ENCODE measurements around the gene PROZ. TPM values are rescaled to one million over a fixed set of nuclear protein-coding genes. Genes with fewer than 3 reads are reported as not detected.

PROZ gene
- total and polyA plus RNA-seq, 3 experiments from 2014 or later, result not detected

DNA sequence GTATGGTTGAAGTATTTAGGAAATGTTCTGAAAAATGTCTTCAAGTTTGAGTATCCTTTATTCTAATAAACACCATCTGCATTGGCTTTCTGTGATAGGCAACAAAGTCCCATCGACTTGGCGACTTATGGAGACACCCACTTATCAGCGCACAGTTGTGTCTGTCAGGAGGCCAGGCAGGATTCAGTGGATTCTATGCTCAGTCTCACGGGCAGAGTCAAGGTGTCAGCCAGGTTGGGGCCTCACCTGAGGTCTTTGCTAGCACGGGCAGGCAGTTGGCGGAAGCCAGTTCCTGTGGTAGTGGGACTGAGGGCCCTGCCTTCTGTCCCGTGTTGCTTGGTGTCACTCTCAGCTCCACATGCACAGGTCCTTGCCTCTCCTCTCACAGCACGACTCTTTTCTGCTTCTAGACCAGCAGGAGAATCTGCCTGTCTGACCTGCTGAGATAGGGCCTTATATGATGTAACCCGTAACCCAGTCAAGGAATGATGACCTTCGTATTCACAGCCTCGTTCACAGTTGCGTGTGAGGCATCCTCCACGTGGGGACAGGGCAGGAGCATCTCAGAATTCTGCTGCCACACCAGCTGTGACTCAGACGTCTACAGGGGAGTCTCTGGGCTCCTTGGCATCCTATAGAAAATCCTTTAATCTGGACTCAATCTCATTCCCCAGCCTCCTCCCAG lies 61.0 kb downstream of the PROZ start:
- peaks cover 27 to 42% (median 28%) of the 10 kb centered on the region in 3 donors for H3K4me1 Mint-ChIP-seq
- ChIA-PET POLR2A (no interaction called here), CTCF (no interaction called here)
- no peaks in the 10 kb centered on the region for H3K36me3 ChIP-seq (ENCODE audit: insufficient read depth, low read length)
- H3K4me3 ChIP-seq (ENCODE audit: low read length), result no peak overlapping the region
- peaks cover 0 to 50% (median 15%) of the 10 kb centered on the region in 3 donors for H3K36me3 Mint-ChIP-seq
- H3K27me3 Mint-ChIP-seq, result no peaks in the 10 kb centered on the region
- H3K27ac ChIP-seq (ENCODE audit: low read depth, low read length), result peak overlapping the region; percentile 43
- H3K27me3 ChIP-seq (ENCODE audit: insufficient read depth, low read length, poor library complexity, severe bottlenecking), result no peaks in the 10 kb centered on the region
- H3K4me1 ChIP-seq (ENCODE audit: insufficient read depth, low read length), result peaks cover 26% of the 10 kb centered on the region
- no peak overlapping the region for H3K27ac Mint-ChIP-seq
- no peaks in the 10 kb centered on the region for H3K9me3 Mint-ChIP-seq
- no peaks in the 10 kb centered on the region for H3K9me3 ChIP-seq (ENCODE audit: low read length)
- no peak for DNase-seq
- H3K4me3 Mint-ChIP-seq, result no peak overlapping the region

DNA sequence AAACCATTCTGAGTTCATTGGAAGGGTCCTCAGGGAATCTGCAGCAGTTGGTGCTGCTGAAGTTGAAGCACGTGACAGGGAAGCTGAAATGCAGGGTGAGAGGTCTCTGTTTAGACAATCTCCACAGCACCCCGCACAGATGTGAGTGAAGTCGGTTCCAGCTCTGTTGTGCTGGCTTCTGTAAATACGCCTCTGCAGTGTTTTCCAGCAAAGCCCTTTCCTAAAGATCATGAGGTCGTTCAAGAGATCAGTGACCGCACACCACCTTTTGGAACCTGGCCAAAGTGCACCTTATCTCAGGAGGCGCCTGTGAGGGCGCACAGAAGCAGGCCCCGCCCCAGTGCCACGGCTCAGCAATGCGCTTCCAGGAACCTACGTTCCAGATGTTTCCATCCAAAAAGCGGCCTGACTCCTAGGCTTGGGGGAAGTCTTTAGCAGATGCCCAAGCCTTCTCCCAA lies 61.7 kb downstream of the PROZ start:
- ChIA-PET POLR2A (no interaction called here), CTCF (no interaction called here)
- no peak overlapping the region for H3K4me3 ChIP-seq (ENCODE audit: low read length)
- peaks cover 18% of the 10 kb centered on the region for H3K4me1 ChIP-seq (ENCODE audit: insufficient read depth, low read length)
- no peaks in the 10 kb centered on the region for H3K27me3 ChIP-seq (ENCODE audit: insufficient read depth, low read length, poor library complexity, severe bottlenecking)
- peaks cover 28 to 42% (median 29%) of the 10 kb centered on the region in 3 donors for H3K4me1 Mint-ChIP-seq
- no peaks in the 10 kb centered on the region for H3K9me3 Mint-ChIP-seq
- no peak overlapping the region for H3K4me3 Mint-ChIP-seq
- peaks cover 4% of the 10 kb centered on the region for H3K36me3 ChIP-seq (ENCODE audit: insufficient read depth, low read length)
- H3K27ac ChIP-seq (ENCODE audit: low read depth, low read length), result peak overlapping the region; percentile 43
- H3K27ac Mint-ChIP-seq, result peak overlapping the region in 3 of 8 donors; percentile 34 to 60 (median 46)
- peaks cover 0 to 58% (median 17%) of the 10 kb centered on the region in 3 donors for H3K36me3 Mint-ChIP-seq
- DNase-seq, result no peak
- no peaks in the 10 kb centered on the region for H3K27me3 Mint-ChIP-seq
- H3K9me3 ChIP-seq (ENCODE audit: low read length), result no peaks in the 10 kb centered on the region

DNA sequence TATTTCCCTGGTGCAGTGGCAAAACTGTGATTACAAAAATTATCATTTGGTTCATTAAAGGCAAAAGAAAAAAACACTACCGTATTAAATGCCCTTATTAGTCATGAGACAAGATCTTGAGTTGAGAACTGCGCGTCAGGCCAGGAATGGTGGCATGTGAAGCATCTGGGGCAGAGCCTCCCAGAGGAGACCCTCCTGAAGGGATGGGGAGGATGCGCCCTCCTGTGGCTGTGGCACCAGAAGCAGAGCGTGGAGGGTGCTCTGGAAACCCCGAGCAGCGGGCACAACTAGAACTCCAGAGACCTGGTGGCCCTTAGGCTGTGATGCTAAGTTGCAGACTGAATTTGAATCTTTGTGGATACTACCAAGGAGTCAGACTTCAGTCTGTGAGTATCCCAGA lies 62.4 kb downstream of the PROZ start:
- Histone ChIP-seq H3K36me3 (ENCODE audit: insufficient read depth, low read length) (peaks cover 11% of the 10 kb centered on the region), H3K4me3 (ENCODE audit: low read length) (no peak overlapping the region), H3K27me3 (ENCODE audit: insufficient read depth, low read length, poor library complexity, severe bottlenecking) (no peaks in the 10 kb centered on the region), H3K9me3 (ENCODE audit: low read length) (no peaks in the 10 kb centered on the region), H3K4me1 (ENCODE audit: insufficient read depth, low read length) (peaks cover 11% of the 10 kb centered on the region), H3K27ac (ENCODE audit: low read depth, low read length) (no peak overlapping the region)
- ChIA-PET POLR2A (no interaction called here), CTCF (no interaction called here)
- H3K4me3 Mint-ChIP-seq, result no peak overlapping the region
- peaks cover 0 to 65% (median 17%) of the 10 kb centered on the region in 3 donors for H3K36me3 Mint-ChIP-seq
- no peaks in the 10 kb centered on the region for H3K27me3 Mint-ChIP-seq
- no peaks in the 10 kb centered on the region for H3K9me3 Mint-ChIP-seq
- peak in 1 of 5 donors; percentile 55 for DNase-seq
- peak overlapping the region in 2 of 8 donors; percentile 27 to 41 for H3K27ac Mint-ChIP-seq
- H3K4me1 Mint-ChIP-seq, result peaks cover 28 to 42% (median 29%) of the 10 kb centered on the region in 3 donors

Other genes starting within 250 kb of the PROZ start
- gene MCF2L, start 189.4 kb upstream of the PROZ start, total RNA-seq, result 1 to 10 TPM; 9.1 to 9.6 TPM
- 2.5 TPM for gene MCF2L, start 189.4 kb upstream of the PROZ start, polyA plus RNA-seq
- gene F7, start 52.9 kb upstream of the PROZ start, total RNA-seq, result under 1 TPM; 0.22 to 0.29 TPM
- 0.14 TPM for gene F7, start 52.9 kb upstream of the PROZ start, polyA plus RNA-seq
- gene F10, start 35.8 kb upstream of the PROZ start, total RNA-seq, result not detected
- not detected for gene F10, start 35.8 kb upstream of the PROZ start, polyA plus RNA-seq
- gene PCID2, start 50.0 kb downstream of the PROZ start, total RNA-seq, result 10 to 100 TPM; 60.1 to 62.3 TPM
- 90.4 TPM for gene PCID2, start 50.0 kb downstream of the PROZ start, polyA plus RNA-seq
- gene CUL4A, start 51.0 kb downstream of the PROZ start, total RNA-seq, result 10 to 100 TPM; 82.5 to 87.3 TPM
- 67.4 TPM for gene CUL4A, start 51.0 kb downstream of the PROZ start, polyA plus RNA-seq
- 100 to 1,000 TPM in 1 of 2 experiments, 10 to 100 TPM in 1; 97.2 to 110 TPM for gene LAMP1, start 138.6 kb downstream of the PROZ start, total RNA-seq
- 36.6 TPM for gene LAMP1, start 138.6 kb downstream of the PROZ start, polyA plus RNA-seq
- not detected for gene GRTP1, start 205.5 kb downstream of the PROZ start, total RNA-seq
- gene GRTP1, start 205.5 kb downstream of the PROZ start, polyA plus RNA-seq, result not detected

All from CD8-positive, alpha-beta memory T cell (primary cell).